Pancreas (tissue), 10 donors: ENCODE measurements around the gene SEMA7A. TPM values are rescaled to one million over a fixed set of nuclear protein-coding genes. Genes with fewer than 3 reads are reported as not detected.
"Not testable (repeated sequence)": the region's sequence is repeated elsewhere in the genome, so short reads cannot be mapped to it uniquely, and the experiment has no call there.

Experiments
- ATAC-seq, 4 donors: fragments of 200-7000 bp; cut with Tn5 transposase; one replicate each; pipeline versions ENCODE4 v1.8.0 to v1.9.1; 2020; ENCODE audit warnings: mild to moderate bottlenecking in 4 of 4, moderate library complexity in 4 of 4
- DNase-seq, 6 donors: peaks; one replicate each; pipeline ENCODE4 v3.0.0-alpha.2; 2020
- FAIRE-seq: peaks from 2 replicates; lab custom pipeline; 2012; peaks lifted over from hg19 to GRCh38; lab: Jason Lieb, UNC
- H3K27ac ChIP-seq, 4 donors: fragments of 200-600 bp; sonication (generic); 1 replicate in 3 of 4; 2 replicates in 1 of 4; pipeline versions ENCODE4 v1.5.0 to v1.8.0; 2020
- H3K27me3 ChIP-seq, 4 donors: fragments of 200-600 bp; one replicate each; pipeline ENCODE4 v1.8.0; 2021
- H3K36me3 ChIP-seq, 3 donors: fragments of 200-600 bp; sonication (generic) in 1 of 3; one replicate each; pipeline versions ENCODE4 v1.5.0 to v1.8.0; 2020 to 2021
- H3K4me1 ChIP-seq, 3 donors: fragments of 200-600 bp; one replicate each; pipeline ENCODE4 v1.8.0; 2021
- H3K4me3 ChIP-seq, 4 donors: fragments of 200-600 bp; sonication (generic) in 2 of 4; one replicate each; pipeline versions ENCODE4 v1.5.0 to v1.8.0; 2020 to 2021
- H3K9me3 ChIP-seq, 4 donors: fragments of 200-600 bp; one replicate each; pipeline ENCODE4 v1.8.0; 2021
- WGBS, 2 donors: extraction: QIAGEN DNeasy Blood & Tissue Kit; methylation state at CpG; one replicate each; pipeline ENCODE4 v1.1.7; 2013; 5-methylcytosine and 5-hydroxymethylcytosine counted together
- intact Hi-C, 3 donors: fragments of 100-400 bp; cut with DNase I; formaldehyde crosslinking; loops; one replicate each; pipeline versions ENCODE4 v1.11.1 to v1.14.2; 2022
- polyA plus RNA-seq, 2 donors: library from polyadenylated mRNA; stranded (reverse); fragments of 200-250 nt; gene quantifications; one replicate each; pipeline ENCODE4 v1.2.3, GENCODE V29; 2013
- total RNA-seq, 6 donors: library from RNA; stranded (reverse); fragmentation: NEBNext Ultra II Directional in 4 of 6; extraction: Animal tissue kit (Norgen Biotek cat#: 25700) in 4 of 6; gene quantifications; one replicate each; pipeline versions ENCODE4 v1.2.1 to v1.2.4, GENCODE V29; 2021 to 2023
- TF ChIP-seq, protein P1 (sequence below), 4 donors: fragments of 200-600 bp; sonication (generic) in 3 of 4; IDR thresholded peaks; one replicate each; pipeline versions ENCODE4 v1.5.0 to v1.8.0; 2021; ENCODE audit warnings: antibody characterized with exemption in 4 of 4
- donor health status: healthy with polysubstance abuse.
- donor health status: DM: no; HTN: no; CAD: no; lungs with moderate emphysema.
- donor health status: DM: no; HTN: no; CAD: no.
- donor health status: control.
- donor health status: control.
- donor health status: Bipolar disorder and iron deficiency.
- donor health status: DM: yes; HTN: yes; CAD: no.
- donor health status: DM: no; HTN: no; CAD: no.
- donor health status: DM: no; HTN: no; CAD: no.
- donor health status: DM: yes; HTN: yes; CAD: no.

The SEMA7A gene
- total and polyA plus RNA-seq, 8 donors, result 0.37 to 5.6 (median 0.76) TPM

DNA sequence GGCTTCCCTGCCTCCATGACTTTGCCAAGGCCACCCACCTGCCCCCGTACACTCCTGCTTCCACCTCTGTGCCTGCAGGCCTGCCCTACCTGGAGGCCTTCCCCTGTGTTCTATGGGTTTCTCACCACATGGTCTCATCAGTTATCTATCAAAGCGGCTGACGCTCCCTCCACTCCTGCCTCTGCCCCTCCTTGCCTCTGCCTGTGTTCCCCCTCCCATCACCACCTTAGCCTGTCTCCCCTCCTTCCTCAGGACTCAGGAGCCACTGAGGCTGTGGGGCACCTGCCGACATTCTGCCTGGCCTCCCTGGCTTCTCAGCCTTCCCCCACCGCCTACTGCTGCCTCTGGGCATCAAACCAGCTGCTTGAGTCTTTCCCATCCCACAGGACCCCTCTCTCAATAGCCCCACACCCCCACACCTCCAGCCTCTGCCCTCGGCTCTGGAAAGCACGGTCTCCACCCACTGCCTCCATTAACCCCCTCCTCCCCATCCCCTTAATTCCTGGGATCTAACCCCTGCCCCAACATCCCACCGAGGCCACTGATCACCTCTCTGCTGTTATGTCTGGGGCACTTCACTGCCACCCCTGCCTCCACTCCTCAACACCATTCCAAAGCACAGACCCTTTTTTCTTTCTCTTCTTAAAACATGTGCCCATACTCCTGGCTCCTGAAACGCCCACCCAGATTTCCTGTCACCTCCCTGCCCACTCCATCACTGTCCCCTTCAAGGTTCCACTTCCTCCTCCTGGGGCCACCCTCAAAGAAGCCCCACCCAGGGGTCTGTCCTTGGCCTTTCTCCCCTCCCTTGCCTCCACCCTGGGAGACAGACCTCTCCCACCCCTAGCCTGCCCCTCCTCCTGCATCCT is 41.9 kb downstream of the SEMA7A start:
- FAIRE-seq (no peak), ATAC-seq (no peak), DNase-seq (no peak)
- TF ChIP-seq, protein P1, sequence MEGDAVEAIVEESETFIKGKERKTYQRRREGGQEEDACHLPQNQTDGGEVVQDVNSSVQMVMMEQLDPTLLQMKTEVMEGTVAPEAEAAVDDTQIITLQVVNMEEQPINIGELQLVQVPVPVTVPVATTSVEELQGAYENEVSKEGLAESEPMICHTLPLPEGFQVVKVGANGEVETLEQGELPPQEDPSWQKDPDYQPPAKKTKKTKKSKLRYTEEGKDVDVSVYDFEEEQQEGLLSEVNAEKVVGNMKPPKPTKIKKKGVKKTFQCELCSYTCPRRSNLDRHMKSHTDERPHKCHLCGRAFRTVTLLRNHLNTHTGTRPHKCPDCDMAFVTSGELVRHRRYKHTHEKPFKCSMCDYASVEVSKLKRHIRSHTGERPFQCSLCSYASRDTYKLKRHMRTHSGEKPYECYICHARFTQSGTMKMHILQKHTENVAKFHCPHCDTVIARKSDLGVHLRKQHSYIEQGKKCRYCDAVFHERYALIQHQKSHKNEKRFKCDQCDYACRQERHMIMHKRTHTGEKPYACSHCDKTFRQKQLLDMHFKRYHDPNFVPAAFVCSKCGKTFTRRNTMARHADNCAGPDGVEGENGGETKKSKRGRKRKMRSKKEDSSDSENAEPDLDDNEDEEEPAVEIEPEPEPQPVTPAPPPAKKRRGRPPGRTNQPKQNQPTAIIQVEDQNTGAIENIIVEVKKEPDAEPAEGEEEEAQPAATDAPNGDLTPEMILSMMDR (IDR thresholded peaks at IDR 0.05), result no peak
- H3K27ac ChIP-seq, result no peak overlapping the region
- no peaks in the 10 kb centered on the region for H3K27me3 ChIP-seq
- intact Hi-C loops, result no loop called here
- H3K36me3 ChIP-seq, result no peaks in the 10 kb centered on the region
- no peaks in the 10 kb centered on the region for H3K9me3 ChIP-seq
- no peak overlapping the region for H3K4me3 ChIP-seq
- WGBS, 2 donors, result 67 to 70% methylated on average over 9 of the region's 9 CpGs
- H3K4me1 ChIP-seq, result no peaks in the 10 kb centered on the region

DNA sequence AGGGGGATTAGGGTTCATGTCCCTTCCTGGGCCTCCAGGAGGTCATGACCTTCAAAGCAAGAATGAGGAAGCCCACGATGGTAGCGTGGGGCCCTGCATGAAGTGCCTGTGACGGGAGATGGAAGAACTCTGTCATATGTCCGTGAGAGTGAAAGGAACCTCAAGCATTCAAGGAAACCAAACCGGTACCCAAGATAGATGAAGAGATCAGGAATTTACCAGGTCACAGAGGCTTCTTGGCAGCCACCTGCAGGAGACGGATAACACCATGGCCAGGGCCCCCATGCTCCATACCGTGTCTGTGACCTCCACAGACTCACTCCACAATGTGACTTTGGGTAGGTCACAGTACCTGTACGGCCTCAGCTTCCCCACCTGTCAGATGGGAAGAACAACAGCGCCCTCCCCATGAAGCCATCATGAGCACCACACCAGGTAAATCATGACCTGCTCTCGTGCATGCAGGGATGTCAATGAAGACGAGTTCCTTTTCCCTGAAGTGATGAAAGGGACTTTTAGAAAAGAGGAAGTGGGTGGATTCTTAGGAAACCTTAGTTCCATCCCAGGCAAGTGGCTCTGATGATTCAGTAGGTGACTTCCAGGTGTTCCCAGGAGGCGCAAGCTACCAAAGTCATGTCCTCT is 43.0 kb downstream of the SEMA7A start:
- Histone ChIP-seq H3K4me1 (no peaks in the 10 kb centered on the region), H3K9me3 (no peaks in the 10 kb centered on the region), H3K27me3 (no peaks in the 10 kb centered on the region), H3K4me3 (no peak overlapping the region), H3K36me3 (no peaks in the 10 kb centered on the region), H3K27ac (no peak overlapping the region)
- intact Hi-C loops, result no loop called here
- DNase-seq, result no peak
- 75 to 83% methylated on average over 12 of the region's 12 CpGs for WGBS, 2 donors
- no peak for FAIRE-seq
- TF ChIP-seq, protein P1 (IDR thresholded peaks at IDR 0.05), result no peak
- no peak for ATAC-seq

DNA sequence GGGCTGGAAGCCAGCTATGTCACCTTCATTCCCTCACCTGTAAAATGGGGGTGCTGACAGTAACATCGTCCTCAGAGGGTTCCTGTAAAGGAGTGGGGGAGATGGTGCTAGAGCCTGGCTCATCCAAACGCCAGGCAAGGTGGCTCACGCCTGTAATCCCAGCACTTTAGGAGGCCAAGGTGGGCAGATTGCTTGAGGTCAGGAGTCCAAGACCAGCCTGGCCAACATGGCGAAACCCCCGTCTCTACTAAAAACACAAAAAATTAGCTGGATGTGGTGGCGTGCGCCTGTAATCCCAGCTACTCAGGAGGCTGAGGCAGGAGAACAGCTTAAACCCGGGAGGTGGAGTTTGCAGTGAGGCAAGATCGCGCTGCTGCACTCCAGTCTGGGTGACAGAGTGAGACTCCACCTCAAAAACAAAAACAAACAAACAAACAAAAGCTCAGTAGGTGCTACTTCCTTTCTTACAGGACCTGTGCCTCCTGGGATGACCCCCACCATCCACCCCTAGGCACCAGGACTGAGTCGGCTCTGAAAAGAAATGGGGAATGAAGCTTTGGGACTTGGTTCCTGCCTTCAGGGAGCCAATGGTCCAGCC is 43.6 kb downstream of the SEMA7A start:
- intact Hi-C loops, FAIRE-seq: not testable (repeated sequence)
- WGBS, 2 donors, result 81 to 91% methylated on average over 11 of the region's 11 CpGs

DNA sequence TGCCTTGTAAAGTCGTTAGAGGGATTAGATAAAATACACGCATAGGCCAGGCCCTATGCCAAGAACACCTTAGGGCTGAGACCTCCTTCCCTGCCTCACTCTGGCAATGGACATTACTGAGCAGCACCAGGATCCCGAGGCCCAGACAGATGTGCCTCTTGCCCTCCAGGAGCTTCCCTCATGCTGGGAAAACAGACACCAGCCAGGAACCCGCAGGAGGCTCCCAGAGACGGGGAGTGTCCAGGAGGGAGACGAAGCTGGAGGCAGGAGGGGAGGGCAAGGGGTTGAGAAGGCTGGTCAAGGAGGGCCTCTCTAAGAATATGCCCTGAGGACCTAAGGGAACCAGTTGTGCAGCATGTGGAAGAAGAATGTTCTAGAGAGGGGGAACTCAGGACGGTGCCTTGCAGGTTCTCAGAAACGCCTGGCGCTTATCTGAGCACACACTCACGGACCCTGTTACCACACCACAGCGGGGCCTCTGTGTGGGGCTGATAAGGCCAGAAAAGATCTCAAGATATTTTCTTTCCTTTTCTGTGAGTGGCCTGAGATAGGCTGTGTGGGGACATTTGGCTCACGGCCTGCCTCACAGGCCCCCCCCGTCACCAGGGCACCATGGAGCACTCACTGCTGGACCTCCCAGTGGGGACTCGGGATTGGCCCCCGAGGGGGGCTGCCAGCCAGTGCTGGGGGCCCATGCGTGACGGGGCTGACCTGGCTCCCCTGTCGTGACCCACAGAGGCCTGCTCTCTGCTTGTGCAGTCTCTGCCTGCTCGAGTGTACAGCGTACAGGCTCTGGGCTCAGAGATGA is 44.3 kb downstream of the SEMA7A start:
- no peak for FAIRE-seq
- H3K4me3 ChIP-seq, result no peak overlapping the region
- H3K4me1 ChIP-seq, result no peaks in the 10 kb centered on the region
- peak in 2 of 6 donors; percentile 48 to 57 for DNase-seq
- H3K36me3 ChIP-seq, result no peaks in the 10 kb centered on the region
- intact Hi-C loops, result loop anchor here in 1 of 3 donors (10.0 kb wide), 2 partner anchors 235 to 365 kb away; no protein-coding TSS in a partner anchor
- WGBS, 2 donors, result 65 to 67% methylated on average over 20 of the region's 20 CpGs
- H3K27me3 ChIP-seq, result no peaks in the 10 kb centered on the region
- TF ChIP-seq, protein P1 (IDR thresholded peaks at IDR 0.05), result no peak
- ATAC-seq, result no peak
- no peak overlapping the region for H3K27ac ChIP-seq
- H3K9me3 ChIP-seq, result no peaks in the 10 kb centered on the region

More for the DNA sequence above, 43.6 kb downstream of the SEMA7A start:
- H3K27me3 ChIP-seq, H3K36me3 ChIP-seq, H3K27ac ChIP-seq, H3K4me3 ChIP-seq, H3K9me3 ChIP-seq, H3K4me1 ChIP-seq, ATAC-seq, DNase-seq: not testable (repeated sequence)
